Epithelial cell of esophagus (primary cell): Measurements from ENCODE around the gene SULT1C4.

Experiments
- DNase-seq: peaks from one replicate; pipeline ENCODE4 v3.0.0; 2010; ENCODE audit warnings: low read depth
- H3K4me3 ChIP-seq: 2 replicates; pipeline ENCODE4 v1.5.1; 2011; ENCODE audit warnings: mild to moderate bottlenecking, low read length, control low read depth
- TF ChIP-seq, protein P1 (sequence below): IDR thresholded peaks from 2 replicates; pipeline ENCODE4 v1.5.1; 2011; ENCODE audit warnings: low read depth, mild to moderate bottlenecking, low read length, control low read depth, inconsistent platforms; ENCODE audit not compliant: insufficient read depth; ENCODE audit errors: missing control alignments

Gene SULT1C4

DNA sequence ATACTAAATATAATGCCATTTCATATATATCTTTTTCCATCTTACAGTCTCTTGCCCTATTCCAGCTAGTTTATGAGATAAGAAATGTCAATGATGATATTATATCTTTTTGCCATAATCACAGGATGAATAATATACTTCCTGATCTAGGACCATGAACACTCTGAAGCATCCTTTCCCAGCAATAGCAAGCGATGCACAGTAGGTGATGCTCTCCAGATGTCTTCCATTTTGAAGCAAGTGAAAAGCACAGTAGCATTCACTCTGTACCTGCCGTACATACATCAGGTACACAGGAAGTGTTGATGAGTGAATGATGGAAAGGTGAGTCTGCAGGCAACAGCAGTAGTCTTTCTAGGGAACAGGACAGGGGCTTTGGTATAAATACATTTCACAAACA is 8.6 kb upstream of the SULT1C4 start:
- no peak overlapping the region for H3K4me3 ChIP-seq
- no peak for DNase-seq
- TF ChIP-seq, protein P1, sequence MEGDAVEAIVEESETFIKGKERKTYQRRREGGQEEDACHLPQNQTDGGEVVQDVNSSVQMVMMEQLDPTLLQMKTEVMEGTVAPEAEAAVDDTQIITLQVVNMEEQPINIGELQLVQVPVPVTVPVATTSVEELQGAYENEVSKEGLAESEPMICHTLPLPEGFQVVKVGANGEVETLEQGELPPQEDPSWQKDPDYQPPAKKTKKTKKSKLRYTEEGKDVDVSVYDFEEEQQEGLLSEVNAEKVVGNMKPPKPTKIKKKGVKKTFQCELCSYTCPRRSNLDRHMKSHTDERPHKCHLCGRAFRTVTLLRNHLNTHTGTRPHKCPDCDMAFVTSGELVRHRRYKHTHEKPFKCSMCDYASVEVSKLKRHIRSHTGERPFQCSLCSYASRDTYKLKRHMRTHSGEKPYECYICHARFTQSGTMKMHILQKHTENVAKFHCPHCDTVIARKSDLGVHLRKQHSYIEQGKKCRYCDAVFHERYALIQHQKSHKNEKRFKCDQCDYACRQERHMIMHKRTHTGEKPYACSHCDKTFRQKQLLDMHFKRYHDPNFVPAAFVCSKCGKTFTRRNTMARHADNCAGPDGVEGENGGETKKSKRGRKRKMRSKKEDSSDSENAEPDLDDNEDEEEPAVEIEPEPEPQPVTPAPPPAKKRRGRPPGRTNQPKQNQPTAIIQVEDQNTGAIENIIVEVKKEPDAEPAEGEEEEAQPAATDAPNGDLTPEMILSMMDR: no peak

DNA sequence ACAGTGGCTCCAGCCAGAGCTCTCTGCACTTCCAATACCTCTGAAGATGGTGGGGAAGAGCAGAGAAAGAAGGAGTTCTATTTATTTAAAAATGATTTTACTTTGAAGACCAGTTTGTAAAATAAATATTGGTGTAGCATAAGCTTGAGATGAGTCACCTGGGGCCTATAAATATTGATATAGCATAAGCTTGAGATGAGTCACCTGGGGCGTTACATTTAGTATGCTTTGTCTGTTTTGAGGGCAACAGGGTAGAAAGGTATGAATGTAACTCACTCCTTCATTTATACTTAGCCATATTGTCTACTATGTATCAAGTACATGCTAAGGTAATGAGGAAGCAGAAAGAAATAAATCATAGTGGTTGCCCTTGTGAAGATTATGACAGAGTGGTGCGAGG is 7.7 kb upstream of the SULT1C4 start:
- TF ChIP-seq, protein P1: no peak
- H3K4me3 ChIP-seq: no peak overlapping the region
- DNase-seq: peak; percentile 68

DNA sequence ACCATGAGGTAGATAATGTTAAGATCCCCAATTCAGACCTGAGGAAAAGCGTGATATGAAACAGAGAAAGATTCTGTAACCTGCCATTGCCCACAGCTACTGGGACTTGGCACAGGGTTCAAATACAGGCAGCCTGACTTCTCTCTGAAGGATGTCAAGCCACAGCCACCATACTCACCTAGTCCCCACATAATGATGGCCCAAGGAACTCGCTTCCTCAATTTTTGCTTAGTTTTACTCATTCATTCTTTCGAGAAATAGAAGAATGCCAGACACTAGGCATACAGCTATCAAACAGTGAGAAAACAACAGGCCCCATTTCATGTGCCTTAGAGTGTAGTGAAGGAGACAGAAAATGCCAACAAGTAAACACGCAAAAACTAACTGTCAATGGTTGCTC is 980 bp upstream of the SULT1C4 start:
- no peak for DNase-seq
- H3K4me3 ChIP-seq: no peak overlapping the region
- TF ChIP-seq, protein P1: no peak

DNA sequence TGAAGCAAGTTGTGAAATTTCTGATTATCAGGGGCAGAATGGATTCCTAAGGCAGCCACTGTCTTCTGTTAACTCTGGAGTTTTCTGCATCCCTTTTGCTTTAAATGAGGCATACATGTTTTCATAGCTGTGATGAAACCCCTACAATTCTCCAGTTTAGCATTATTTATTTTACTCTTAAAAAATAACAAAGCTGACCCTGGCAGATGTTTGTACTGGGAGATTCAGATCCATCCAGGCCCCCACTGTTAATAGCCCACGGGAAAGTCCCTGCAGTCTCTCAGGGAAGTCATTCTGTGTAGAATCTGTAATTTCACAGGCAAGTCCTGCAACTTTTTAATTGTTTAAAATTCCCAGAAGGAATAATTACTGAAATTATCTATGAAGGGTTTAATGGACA is 353 bp upstream of the SULT1C4 start:
- TF ChIP-seq, protein P1: no peak
- DNase-seq: no peak
- H3K4me3 ChIP-seq: no peak overlapping the region

DNA sequence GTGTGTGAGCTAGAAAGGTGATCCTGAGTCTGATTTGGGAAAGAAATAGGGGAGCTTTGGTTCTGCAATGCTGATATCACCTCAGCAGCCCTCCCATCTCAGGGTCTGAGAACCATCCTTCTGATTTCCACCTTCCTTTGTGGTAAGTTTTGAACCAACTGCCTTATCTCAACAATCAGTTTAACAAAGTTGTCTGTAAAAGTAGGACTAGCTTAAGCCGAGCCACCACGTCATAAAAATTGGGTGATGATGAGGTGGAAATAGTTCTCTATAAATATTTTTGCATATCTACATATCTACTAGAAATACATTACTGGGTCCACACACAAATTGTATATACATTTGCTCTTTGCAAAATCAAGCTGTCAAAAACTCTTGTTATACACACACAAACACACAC is 1.1 kb downstream of the SULT1C4 start:
- TF ChIP-seq, protein P1: no peak
- no peak for DNase-seq
- no peak overlapping the region for H3K4me3 ChIP-seq

DNA sequence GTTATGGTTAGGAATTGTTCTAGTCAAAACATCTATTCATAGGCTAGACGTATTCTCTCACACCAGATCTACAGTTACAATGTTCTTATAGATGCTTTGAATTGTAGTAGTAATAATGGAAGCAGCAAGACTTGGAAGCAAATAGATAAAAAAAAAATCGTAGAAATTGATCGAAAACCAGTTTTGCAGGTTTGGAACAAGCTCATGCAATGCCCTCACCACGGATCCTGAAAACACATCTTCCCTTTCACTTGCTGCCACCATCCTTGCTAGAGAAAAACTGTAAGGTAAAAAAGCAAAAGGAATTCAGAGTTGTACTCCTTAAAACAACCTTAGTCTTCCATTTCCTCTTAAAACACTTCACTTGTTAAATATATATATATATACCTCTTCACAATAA is 4.4 kb downstream of the SULT1C4 start:
- no peak overlapping the region for H3K4me3 ChIP-seq
- peak; percentile 61 for DNase-seq
- TF ChIP-seq, protein P1: no peak

DNA sequence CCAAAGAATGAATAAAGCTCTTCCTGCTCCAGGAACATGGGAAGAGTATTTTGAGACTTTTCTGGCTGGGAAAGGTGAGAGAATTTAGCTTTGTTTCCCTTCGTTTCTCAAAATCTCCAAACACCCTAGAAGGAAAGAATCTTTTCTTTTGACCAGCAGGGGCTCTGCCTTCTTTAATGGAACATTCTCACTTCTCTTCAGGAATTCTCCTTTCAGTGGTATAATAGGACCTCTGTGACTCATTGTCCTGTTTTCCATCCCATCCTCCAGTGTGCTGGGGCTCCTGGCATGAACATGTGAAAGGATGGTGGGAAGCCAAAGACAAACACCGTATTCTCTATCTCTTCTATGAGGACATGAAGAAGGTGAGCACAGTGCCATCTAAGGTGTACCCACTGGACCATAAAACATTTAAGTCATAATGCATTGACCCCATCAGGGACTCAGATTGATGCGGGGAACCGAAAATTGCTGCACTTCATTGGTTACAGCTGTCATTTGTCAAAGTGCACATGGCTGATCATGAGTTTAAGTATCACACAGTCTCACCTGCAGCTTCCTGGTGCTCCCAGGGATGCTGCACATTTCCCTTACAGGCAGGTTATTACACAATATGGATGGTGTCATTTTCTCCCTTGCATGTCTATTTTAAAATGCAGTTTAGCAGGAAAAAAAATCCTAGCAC is 5.5 kb downstream of the SULT1C4 start:
- no peak overlapping the region for H3K4me3 ChIP-seq
- TF ChIP-seq, protein P1: peak; percentile 13
- DNase-seq: peak; percentile 67
